H1 (cell line): ENCODE data around the gene TIMM21. TPM values are rescaled to one million over a fixed set of nuclear protein-coding genes. Genes with fewer than 3 reads are reported as not detected.

ENCODE experiments used
- CTCF ChIA-PET: fragments of 300-600 bp; sonication (Branson Sonifier 250); formaldehyde crosslinking; loops from one replicate; lab custom pipeline; 2021; ENCODE audit not compliant: partially characterized antibody; lab: Charles Lee
- POLR2A ChIA-PET: fragments of 300-600 bp; sonication (Branson Sonifier 250); formaldehyde crosslinking; loops from one replicate; lab custom pipeline; 2021; ENCODE audit warnings: inconsistent platforms; ENCODE audit not compliant: partially characterized antibody; lab: Charles Lee
- DNase-seq, 2 experiments: peaks; one replicate each; pipeline versions ENCODE4 v3.0.0 to v3.0.0-alpha.2; 2010 to 2022; ENCODE audit warnings: low spot score in 2 of 2, low read depth in 1 of 2, mixed read lengths in 1 of 2
- FAIRE-seq: peaks from 2 replicates; lab custom pipeline; 2011; peaks lifted over from hg19 to GRCh38; lab: Jason Lieb, UNC
- H2AFZ ChIP-seq: 2 replicates; pipeline ENCODE4 v1.8.1; 2012; ENCODE audit warnings: low read length, inconsistent platforms
- H2AK5ac ChIP-seq: 2 replicates; pipeline ENCODE4 v1.6.1; 2013; ENCODE audit warnings: low read depth, low read length
- H2BK120ac ChIP-seq: replicated peaks from 2 replicates; pipeline ENCODE3; 2013; ENCODE audit warnings: low read depth, low read length, inconsistent platforms
- H2BK12ac ChIP-seq: 2 replicates; pipeline ENCODE4 v1.6.1; 2013; ENCODE audit warnings: low read depth, low read length
- H2BK15ac ChIP-seq: 2 replicates; pipeline ENCODE4 v1.6.1; 2013; ENCODE audit warnings: low read length
- H2BK20ac ChIP-seq: 2 replicates; pipeline ENCODE4 v1.6.1; 2013; ENCODE audit warnings: low read length
- H2BK5ac ChIP-seq: 2 replicates; pipeline ENCODE4 v1.6.1; 2013; ENCODE audit warnings: low read depth, low read length
- H3K14ac ChIP-seq: 2 replicates; pipeline ENCODE4 v1.6.1; 2013; ENCODE audit warnings: inconsistent platforms; ENCODE audit not compliant: insufficient read length
- H3K18ac ChIP-seq: 2 replicates; pipeline ENCODE4 v1.6.1; 2013; ENCODE audit warnings: low read length; ENCODE audit errors: extremely low read depth
- H3K23ac ChIP-seq: 2 replicates; pipeline ENCODE4 v1.6.1; 2013; ENCODE audit warnings: inconsistent platforms; ENCODE audit not compliant: insufficient read length
- H3K23me2 ChIP-seq: 2 replicates; pipeline ENCODE4 v1.6.1; 2013; ENCODE audit warnings: low read depth, low read length
- H3K27ac ChIP-seq: 2 replicates; pipeline ENCODE4 v1.6.1; 2011; ENCODE audit warnings: low read depth, low read length, inconsistent platforms
- H3K27me3 ChIP-seq, 4 experiments: replicated peaks in 1 of 4; 1 replicate in 1 of 4; 2 replicates in 3 of 4; pipeline versions ENCODE4 v1.6.1 to v1.8.1; 2011 to 2013; ENCODE audit warnings: low read length in 3 of 4, mild to moderate bottlenecking in 3 of 4, inconsistent platforms in 2 of 4, mixed read lengths in 2 of 4, moderate library complexity in 1 of 4; ENCODE audit not compliant: control insufficient read depth in 3 of 4, insufficient read depth in 3 of 4; ENCODE audit errors: extremely low read depth in 1 of 4
- H3K36me3 ChIP-seq, 4 experiments: 2 replicates each; pipeline versions ENCODE4 v1.6.1 to v1.8.1; 2011 to 2013; ENCODE audit warnings: mild to moderate bottlenecking in 4 of 4, low read length in 3 of 4, moderate library complexity in 2 of 4, control low read depth in 1 of 4, inconsistent platforms in 1 of 4; ENCODE audit not compliant: insufficient read depth in 4 of 4, control insufficient read depth in 2 of 4
- H3K4ac ChIP-seq: replicated peaks from 2 replicates; pipeline ENCODE3; 2013; ENCODE audit warnings: low read length, low read depth, mixed read lengths, inconsistent platforms; ENCODE audit not compliant: insufficient read length
- H3K4me1 ChIP-seq, 4 experiments: replicated peaks in 1 of 4; 1 replicate in 1 of 4; 2 replicates in 3 of 4; pipeline versions ENCODE4 v1.6.1 to v1.8.1; 2011 to 2013; ENCODE audit warnings: low read length in 3 of 4, inconsistent platforms in 2 of 4, mixed read lengths in 1 of 4; ENCODE audit not compliant: insufficient read depth in 4 of 4, control insufficient read depth in 3 of 4
- H3K4me2 ChIP-seq, 2 experiments: 2 replicates each; pipeline versions ENCODE4 v1.6.1 to v1.8.1; 2011 to 2013; ENCODE audit warnings: low read depth in 2 of 2, low read length in 2 of 2, control low read depth in 1 of 2, inconsistent platforms in 1 of 2, mild to moderate bottlenecking in 1 of 2; ENCODE audit not compliant: insufficient read depth in 1 of 2
- H3K4me3 ChIP-seq, 4 experiments: fragments of 200-600, 300-600 bp in 1 of 4; sonication (generic), shearing (Covaris generic), sonication (Bioruptor Twin) in 1 of 4; 2 replicates each; pipeline versions ENCODE4 v1.5.1 to v1.8.1; 2011 to 2016; ENCODE audit warnings: low read length in 4 of 4, low read depth in 3 of 4, control low read depth in 2 of 4, inconsistent platforms in 2 of 4, mild to moderate bottlenecking in 2 of 4, mixed read lengths in 1 of 4, moderate library complexity in 1 of 4; ENCODE audit not compliant: insufficient read depth in 2 of 4; ENCODE audit errors: extremely low read depth in 1 of 4
- H3K56ac ChIP-seq: replicated peaks from 2 replicates; pipeline ENCODE3; 2013; ENCODE audit warnings: low read depth, mild to moderate bottlenecking, mixed read lengths, low read length, inconsistent platforms; ENCODE audit not compliant: insufficient read length
- H3K79me1 ChIP-seq: 2 replicates; pipeline ENCODE4 v1.6.1; 2013; ENCODE audit warnings: low read depth, low read length, control low read depth
- H3K79me2 ChIP-seq, 2 experiments: 2 replicates each; pipeline versions ENCODE4 v1.6.1 to v1.8.1; 2012 to 2013; ENCODE audit warnings: low read length in 2 of 2, mild to moderate bottlenecking in 2 of 2, inconsistent platforms in 1 of 2; ENCODE audit not compliant: insufficient read depth in 2 of 2, control insufficient read depth in 1 of 2
- H3K9ac ChIP-seq, 4 experiments: replicated peaks in 1 of 4; 1 replicate in 1 of 4; 2 replicates in 3 of 4; pipeline versions ENCODE4 v1.6.1 to v1.8.1; 2011 to 2013; ENCODE audit warnings: low read depth in 3 of 4, low read length in 3 of 4, control low read depth in 2 of 4, mild to moderate bottlenecking in 2 of 4, moderate library complexity in 2 of 4, inconsistent platforms in 1 of 4; ENCODE audit errors: extremely low read depth in 1 of 4
- H3K9me3 ChIP-seq, 2 experiments: 2 replicates each; pipeline versions ENCODE4 v1.6.1 to v1.8.1; 2012 to 2013; ENCODE audit warnings: mild to moderate bottlenecking in 2 of 2, moderate library complexity in 2 of 2, control low read depth in 1 of 2, inconsistent platforms in 1 of 2, low read depth in 1 of 2, low read length in 1 of 2, mixed read lengths in 1 of 2; ENCODE audit not compliant: insufficient read depth in 2 of 2
- H4K20me1 ChIP-seq, 2 experiments: replicated peaks in 1 of 2; 2 replicates each; pipeline versions ENCODE3 to v1.8.1; 2011 to 2013; ENCODE audit warnings: inconsistent platforms in 2 of 2, low read length in 2 of 2, mild to moderate bottlenecking in 1 of 2; ENCODE audit not compliant: insufficient read depth in 2 of 2, control insufficient read depth in 1 of 2
- H4K5ac ChIP-seq: 2 replicates; pipeline ENCODE4 v1.6.1; 2013; ENCODE audit warnings: low read length, low read depth, mixed read lengths, inconsistent platforms; ENCODE audit not compliant: insufficient read length
- H4K8ac ChIP-seq: 2 replicates; pipeline ENCODE4 v1.8.0; 2013; ENCODE audit warnings: mild to moderate bottlenecking, moderate library complexity, low read length, inconsistent platforms; ENCODE audit not compliant: insufficient read depth; ENCODE audit errors: extremely low read depth
- H4K91ac ChIP-seq: replicated peaks from 2 replicates; pipeline ENCODE3; 2013; ENCODE audit warnings: low read length, mixed read lengths, inconsistent platforms; ENCODE audit not compliant: insufficient read length
- CTBP2 ChIP-seq: IDR thresholded peaks from 2 replicates; pipeline ENCODE4 v1.7.0; 2011; ENCODE audit warnings: borderline replicate concordance, mild to moderate bottlenecking, moderate library complexity, mixed read lengths, low read length; ENCODE audit not compliant: insufficient read depth, insufficient read length
- FOSL1 ChIP-seq: IDR thresholded peaks from 2 replicates; pipeline ENCODE4 v1.6.1; 2011; ENCODE audit warnings: mild to moderate bottlenecking, low read depth, low read length, moderate library complexity; ENCODE audit not compliant: insufficient read depth
- WGBS, 2 experiments: shearing (Covaris generic) in 1 of 2; methylation state at CpG; one replicate each; pipeline versions ENCODE4 v1.1.6 to v1.1.7; 2013 to 2015; ENCODE audit warnings: low lambda C conversion rate in 2 of 2, mixed read lengths in 2 of 2, inconsistent platforms in 1 of 2, low coverage in 1 of 2, missing lambda C conversion rate in 1 of 2; ENCODE audit not compliant: insufficient replicate concordance in 2 of 2, insufficient coverage in 1 of 2, insufficient read length in 1 of 2; ENCODE audit errors: extremely low coverage in 1 of 2, missing lambda C conversion rate in 1 of 2; 5-methylcytosine and 5-hydroxymethylcytosine counted together
- polyA plus RNA-seq, 7 experiments: library from polyadenylated mRNA; depleted of rRNA in 3 of 7; stranded (reverse) in 5 of 7; unstranded in 2 of 7; fragments of >200 nt in 5 of 7; fragments of 200-250 nt in 2 of 7; gene quantifications; 1 replicate in 5 of 7; 2 replicates in 1 of 7; 4 replicates in 1 of 7; pipeline versions ENCODE4 v1.2.1 to v1.2.3, GENCODE V29; 2011 to 2013; ENCODE audit warnings: missing spikeins in 2 of 7, mixed read lengths in 2 of 7
- total RNA-seq: library from RNA; stranded (reverse); fragmentation: NEBNext Ultra II Directional; extraction: Animal tissue kit (Norgen Biotek cat#: 25700); gene quantifications from 2 replicates; pipeline ENCODE4 v1.2.1, GENCODE V29; 2021
- TF ChIP-seq, protein P1 (sequence below): IDR thresholded peaks from 2 replicates; pipeline ENCODE4 v1.6.1; 2012; ENCODE audit warnings: inconsistent platforms
- TF ChIP-seq, protein P2 (sequence below): IDR thresholded peaks from 2 replicates; pipeline ENCODE4 v1.6.1; 2012; ENCODE audit warnings: inconsistent platforms

The TIMM21 gene
- total and polyA plus RNA-seq, 2 of the 8 experiments (the other 6 are each of a cell fraction or from before 2014, with no cell fraction given) = 27.9 to 43.8 TPM

DNA sequence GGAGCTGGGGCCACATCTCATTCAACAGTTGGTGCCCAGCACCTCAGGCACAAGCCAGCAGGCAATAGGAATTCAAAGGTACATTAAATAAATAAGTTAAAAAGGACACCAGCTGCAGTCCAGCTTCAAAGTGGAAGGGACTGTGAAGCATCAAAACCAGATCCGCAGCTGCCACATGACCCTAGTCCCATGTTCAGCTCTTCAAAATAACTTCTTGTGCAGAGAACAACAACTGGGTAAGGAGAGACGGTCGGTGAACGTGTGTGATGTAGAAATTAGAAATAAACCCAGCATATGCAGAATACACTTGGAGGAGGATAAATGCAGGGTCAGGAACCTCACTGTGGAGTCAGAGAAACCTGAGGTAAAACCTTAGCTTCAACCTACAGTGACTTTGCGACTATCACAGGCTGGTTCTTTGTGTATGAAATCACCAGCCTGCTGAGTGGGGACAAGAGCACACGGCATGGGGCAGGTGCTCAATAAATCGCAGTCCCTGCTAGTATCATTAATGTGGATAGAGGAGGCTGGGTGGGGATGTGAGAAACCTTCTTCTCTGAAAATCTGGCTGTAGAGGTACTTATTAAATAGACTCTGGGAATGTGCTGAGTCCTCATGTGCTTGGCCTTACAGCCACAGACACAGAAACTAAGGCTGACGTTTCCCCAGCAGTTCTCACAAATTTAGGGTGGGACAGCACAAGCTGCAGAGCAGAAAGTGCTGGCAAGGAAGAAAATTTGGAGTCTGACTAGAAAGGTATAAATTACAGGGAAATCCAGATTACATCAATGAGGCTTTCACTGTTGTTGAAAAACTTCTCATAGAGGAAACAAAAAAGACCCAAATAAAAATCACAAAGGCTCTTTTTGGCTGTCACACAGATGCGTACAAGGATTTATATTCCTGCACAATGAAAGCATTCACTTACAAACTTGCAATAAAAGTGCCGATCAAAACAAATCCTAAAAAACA lies 21.4 kb upstream of the TIMM21 start:
- no peak for FAIRE-seq
- ChIA-PET CTCF (interaction anchor here (1.3 to 2.8 kb wide), 3 partner anchors 10 to 71 kb away, joined by 3 to 13 read pairs (median 6); no protein-coding TSS in a partner anchor), POLR2A (interaction anchor here (0.6 kb wide), 1 partner anchor 77 kb away, joined by 3 read pairs; no protein-coding TSS in a partner anchor)
- Histone ChIP-seq H2BK20ac (no peak overlapping the region), H2BK15ac (no peak overlapping the region), H4K20me1 (no peaks in the 10 kb centered on the region), H3K9me3 (no peaks in the 10 kb centered on the region), H3K4ac (no peak overlapping the region), H3K4me2 (peak overlapping the region; percentile 39 to 40; a peak in 2 of 4 replicates), H3K23ac (no peak overlapping the region), H2BK5ac (no peak overlapping the region), H3K79me1 (no peaks in the 10 kb centered on the region), H3K79me2 (no peaks in the 10 kb centered on the region; a peak in 1 of 4 replicates), H3K4me3 (no peak overlapping the region), H4K5ac (peak overlapping the region; percentile 29), H3K18ac (no peak overlapping the region), H4K8ac (no peak overlapping the region), H3K9ac (no peak overlapping the region), H2BK120ac (no peak overlapping the region), H3K27ac (no peak overlapping the region), H2BK12ac (peak overlapping the region; percentile 2; the same call in 1 of the 2 replicates), H3K27me3 (peaks cover 0 to 1% (median 0%) of the 10 kb centered on the region in 4 experiments; a peak in 1 of 7 replicates), H3K14ac (no peak overlapping the region), H3K4me1 (peaks cover 0 to 12% (median 3%) of the 10 kb centered on the region in 4 experiments; a peak in 3 of 7 replicates), H3K36me3 (no peaks in the 10 kb centered on the region), H4K91ac (no peak overlapping the region), H3K56ac (no peak overlapping the region), H2AK5ac (no peak overlapping the region), H2AFZ (peak overlapping the region; percentile 56), H3K23me2 (no peaks in the 10 kb centered on the region)
- WGBS, 2 experiments = 68% methylated on average over 10 of the region's 10 CpGs; no CpG with 5 or more reads in 1 of the 2 experiments
- TF ChIP-seq, protein P1, sequence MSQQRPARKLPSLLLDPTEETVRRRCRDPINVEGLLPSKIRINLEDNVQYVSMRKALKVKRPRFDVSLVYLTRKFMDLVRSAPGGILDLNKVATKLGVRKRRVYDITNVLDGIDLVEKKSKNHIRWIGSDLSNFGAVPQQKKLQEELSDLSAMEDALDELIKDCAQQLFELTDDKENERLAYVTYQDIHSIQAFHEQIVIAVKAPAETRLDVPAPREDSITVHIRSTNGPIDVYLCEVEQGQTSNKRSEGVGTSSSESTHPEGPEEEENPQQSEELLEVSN = peak; percentile 28; the same call in 1 of the 2 replicates
- TF ChIP-seq, protein P2, sequence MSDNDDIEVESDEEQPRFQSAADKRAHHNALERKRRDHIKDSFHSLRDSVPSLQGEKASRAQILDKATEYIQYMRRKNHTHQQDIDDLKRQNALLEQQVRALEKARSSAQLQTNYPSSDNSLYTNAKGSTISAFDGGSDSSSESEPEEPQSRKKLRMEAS = peak; percentile 45; the same call in 1 of the 2 replicates
- TF ChIP-seq FOSL1 = no peak
- TF ChIP-seq CTBP2 = no peak
- no peak for DNase-seq
